PC-3 (cell line): ENCODE data around the gene TTC5. TPM values are rescaled to one million over a fixed set of nuclear protein-coding genes. Genes with fewer than 3 reads are reported as not detected.

Experiments used
- ATAC-seq: fragments of 200-7000 bp; cut with Tn5 transposase; 2 replicates; pipeline ENCODE4 v1.9.1; 2020; ENCODE audit warnings: mild to moderate bottlenecking, moderate library complexity
- BruUV-seq: library from RNA; stranded (reverse); fragments of 400-500 nt; replicated peaks from 2 replicates; lab custom pipeline; 2021; lab: Mats Ljungman, UMichigan
- CTCF ChIA-PET: fragments of 300-600 bp; sonication (Branson Sonifier 250); formaldehyde crosslinking; loops from one replicate; lab custom pipeline; 2022; ENCODE audit warnings: antibody characterized with exemption; lab: Charles Lee
- POLR2A ChIA-PET: fragments of 300-600 bp; sonication (Branson Sonifier 250); formaldehyde crosslinking; loops from one replicate; lab custom pipeline; 2022; ENCODE audit warnings: antibody characterized with exemption; ENCODE audit not compliant: unreplicated experiment; lab: Charles Lee
- DNase-seq: peaks from one replicate; pipeline ENCODE4 v3.0.0-alpha.2; 2015
- H2AFZ ChIP-seq: fragments of 300-600 bp; sonication (generic); 2 replicates; pipeline ENCODE4 v1.6.0; 2016; ENCODE audit warnings: antibody characterized with exemption, low read length
- H3F3A ChIP-seq: fragments of 300-600 bp; sonication (generic); one replicate; pipeline ENCODE4 v1.6.0; 2017; ENCODE audit warnings: antibody characterized with exemption, low read length, control low read depth, mild to moderate bottlenecking; ENCODE audit not compliant: unreplicated experiment
- H3K27ac ChIP-seq: fragments of 300-600 bp; sonication (generic); 2 replicates; pipeline ENCODE4 v1.5.1; 2016; ENCODE audit warnings: mild to moderate bottlenecking, low read length
- H3K27me3 ChIP-seq: fragments of 300-600 bp; sonication (generic); 2 replicates; pipeline ENCODE4 v1.6.1; 2016; ENCODE audit warnings: low read length, mixed read lengths
- H3K36me3 ChIP-seq: fragments of 300-600 bp; sonication (generic); 2 replicates; pipeline ENCODE4 v1.6.1; 2016; ENCODE audit warnings: low read depth, mixed run types, low read length, mixed read lengths
- H3K4me1 ChIP-seq: fragments of 300-600 bp; sonication (generic); 2 replicates; pipeline ENCODE4 v1.5.1; 2016; ENCODE audit warnings: low read length; ENCODE audit not compliant: insufficient read depth
- H3K4me2 ChIP-seq: fragments of 300-600 bp; sonication (generic); 2 replicates; pipeline ENCODE4 v1.6.0; 2016; ENCODE audit warnings: low read length
- H3K4me3 ChIP-seq: fragments of 300-600 bp; sonication (generic); 2 replicates; pipeline ENCODE4 v1.5.1; 2016; ENCODE audit warnings: mild to moderate bottlenecking, low read length, mixed read lengths
- H3K79me2 ChIP-seq: fragments of 300-600 bp; sonication (generic); 2 replicates; pipeline ENCODE4 v1.6.1; 2017; ENCODE audit warnings: low read length, mixed read lengths
- H3K9ac ChIP-seq: fragments of 300-600 bp; sonication (generic); 2 replicates; pipeline ENCODE4 v1.6.0; 2016; ENCODE audit warnings: mild to moderate bottlenecking, low read length
- H3K9me2 ChIP-seq: fragments of 300-600 bp; sonication (generic); replicated peaks from 2 replicates; pipeline ENCODE4 v1.6.1; 2016; ENCODE audit warnings: mixed run types, low read length, mixed read lengths
- H3K9me3 ChIP-seq: fragments of 300-600 bp; sonication (generic); 2 replicates; pipeline ENCODE4 v1.6.1; 2016; ENCODE audit warnings: low read length, mixed read lengths
- H4K20me1 ChIP-seq: fragments of 300-600 bp; sonication (generic); 2 replicates; pipeline ENCODE4 v1.6.1; 2016; ENCODE audit warnings: low read length, mixed read lengths
- CTCF ChIP-seq: fragments of 300-600 bp; sonication (generic); conservative IDR thresholded peaks from 2 replicates; pipeline ENCODE4 v1.5.1; 2017; ENCODE audit warnings: antibody characterized with exemption, low read depth, mild to moderate bottlenecking, low read length
- EZH2 ChIP-seq: fragments of 300-600 bp; sonication (generic); IDR thresholded peaks from one replicate; pipeline ENCODE4 v1.6.1; 2017; ENCODE audit warnings: antibody characterized with exemption, mild to moderate bottlenecking, low read length; ENCODE audit not compliant: unreplicated experiment
- EZH2phosphoT487 ChIP-seq: fragments of 300-600 bp; sonication (generic); IDR thresholded peaks from 2 replicates; pipeline ENCODE4 v1.6.1; 2018; ENCODE audit warnings: mild to moderate bottlenecking, antibody characterized with exemption, low read length, borderline replicate concordance
- intact Hi-C: fragments of 100-400 bp; cut with micrococcal nuclease; formaldehyde crosslinking; loops from 2 replicates; pipeline ENCODE4 v1.9.0; 2023
- total RNA-seq: library from RNA; depleted of rRNA; stranded (reverse); fragments of >200 nt; gene quantifications from 2 replicates; pipeline ENCODE4 v1.2.3, GENCODE V29; 2014; rRNA removed

Gene TTC5
- total RNA-seq, 1 experiment from 2014 or later, result 9.8 TPM

- Histone ChIP-seq H3K4me3 (0 out of 2 replicates have a peak overlapping the region, but pooled peaks have one; percentile 2), H3K9me2 (no peaks in the 10 kb centered on the region; the same call in 1 of the 2 replicates), H3K27me3 (no peaks in the 10 kb centered on the region), H3F3A (no peaks in the 10 kb centered on the region), H3K4me1 (peaks cover 17% of the 10 kb centered on the region), H3K9me3 (no peaks in the 10 kb centered on the region), H3K79me2 (no peaks in the 10 kb centered on the region), H3K9ac (no peak overlapping the region; the same call in 1 of the 2 replicates), H3K4me2 (peak overlapping the region; percentile 47), H2AFZ (peak overlapping the region; percentile 14; the same call in 1 of the 2 replicates), H3K27ac (peak overlapping the region; percentile 50), H4K20me1 (no peaks in the 10 kb centered on the region), H3K36me3 (no peaks in the 10 kb centered on the region)
- intact Hi-C loops, result no loop called here
- BruUV-seq, result no TSS peak
- no peak for TF ChIP-seq EZH2phosphoT487
- POLR2A ChIA-PET, result no interaction called here
- DNase-seq (peak; percentile 93), ATAC-seq (peak; percentile 94)
- CTCF ChIA-PET, result no interaction called here
These were observed 43.1 kb downstream of the TTC5 start for GRCh38 chr14:20262642-20263128.

- Histone ChIP-seq H3K4me2 (no peak overlapping the region), H3K9me2 (no peaks in the 10 kb centered on the region), H3F3A (no peaks in the 10 kb centered on the region), H4K20me1 (no peaks in the 10 kb centered on the region), H3K9me3 (no peaks in the 10 kb centered on the region), H3K27me3 (no peaks in the 10 kb centered on the region), H2AFZ (no peak overlapping the region), H3K9ac (no peak overlapping the region), H3K27ac (no peak overlapping the region), H3K36me3 (no peaks in the 10 kb centered on the region), H3K79me2 (no peaks in the 10 kb centered on the region), H3K4me3 (no peak overlapping the region), H3K4me1 (no peaks in the 10 kb centered on the region)
- CTCF ChIA-PET, result no interaction called here
- TF ChIP-seq EZH2phosphoT487 (no peak), EZH2 (no peak), CTCF (peak; percentile 77)
- intact Hi-C loops, result no loop called here
- DNase-seq (peak; percentile 66), ATAC-seq (peak; percentile 76)
- no TSS peak for BruUV-seq
- POLR2A ChIA-PET, result no interaction called here
These were observed 58.0 kb downstream of the TTC5 start for GRCh38 chr14:20247646-20248246.

Other genes starting within 250 kb of the TTC5 start
- gene OR4L1, start 245.9 kb downstream of the TTC5 start, total RNA-seq, result not detected in 2 replicates
- not detected in 2 replicates for gene OR4K17, start 195.2 kb downstream of the TTC5 start, total RNA-seq
- not detected in 2 replicates for gene OR4N5, start 167.1 kb downstream of the TTC5 start, total RNA-seq
- not detected in 2 replicates for gene OR11G2, start 115.1 kb downstream of the TTC5 start, total RNA-seq
- not detected in 2 replicates for gene OR11H6, start 82.2 kb downstream of the TTC5 start, total RNA-seq
- gene OR11H7, start 77.0 kb downstream of the TTC5 start, total RNA-seq, result not detected in 2 replicates
- not detected in 2 replicates for gene OR11H4, start 66.7 kb downstream of the TTC5 start, total RNA-seq
- gene CCNB1IP1, start 27.3 kb upstream of the TTC5 start, total RNA-seq, result 32.8 and 35.0 TPM in 2 replicates
- 35.6 and 38.3 TPM in 2 replicates for gene PARP2, start 37.7 kb upstream of the TTC5 start, total RNA-seq
- 8.9 and 11.7 TPM in 2 replicates for gene TEP1, start 107.5 kb upstream of the TTC5 start, total RNA-seq
- 0.17 TPM in 1 of 2 replicates, not detected in the other for gene KLHL33, start 130.2 kb upstream of the TTC5 start, total RNA-seq
- 57.7 and 64.1 TPM in 2 replicates for gene OSGEP, start 148.9 kb upstream of the TTC5 start, total RNA-seq
- 147 and 189 TPM in 2 replicates for gene APEX1, start 149.3 kb upstream of the TTC5 start, total RNA-seq
- gene PIP4P1, start 155.5 kb upstream of the TTC5 start, total RNA-seq, result 32.9 and 35.2 TPM in 2 replicates
- 108 and 118 TPM in 2 replicates for gene PNP, start 163.5 kb upstream of the TTC5 start, total RNA-seq
- not detected in 2 replicates for gene RNASE10, start 199.6 kb upstream of the TTC5 start, total RNA-seq